Ovary (tissue), 9 donors: Measurements from ENCODE around the gene RNF14. TPM values are rescaled to one million over a fixed set of nuclear protein-coding genes. Genes with fewer than 3 reads are reported as not detected.
A peak's percentile ranks its signal among the peaks of the same experiment; 100 is the strongest.

Experiments used
- DNase-seq, 5 donors: peaks; one replicate each; pipeline ENCODE4 v3.0.0-alpha.2; 2019 to 2020
- H3K27ac ChIP-seq, 2 donors: fragments of 200-600 bp; one replicate each; pipeline versions ENCODE4 v1.5.1 to v1.8.0; 2019 to 2022
- H3K27me3 ChIP-seq: fragments of 200-600 bp; one replicate; pipeline ENCODE4 v1.8.0; 2022
- H3K36me3 ChIP-seq: fragments of 200-600 bp; sonication (generic); one replicate; pipeline ENCODE4 v1.5.1; 2019
- H3K4me1 ChIP-seq: one replicate; pipeline ENCODE4 v1.8.1; 2013; ENCODE audit warnings: mild to moderate bottlenecking, moderate library complexity; ENCODE audit not compliant: insufficient read depth
- H3K4me3 ChIP-seq: fragments of 200-600 bp; sonication (generic); one replicate; pipeline ENCODE4 v1.5.1; 2017
- H3K9me3 ChIP-seq, 2 donors: fragments of 200-600 bp in 1 of 2; sonication (generic) in 1 of 2; one replicate each; pipeline versions ENCODE4 v1.5.1 to v1.8.1; 2013 to 2019; ENCODE audit warnings: mild to moderate bottlenecking in 1 of 2, moderate library complexity in 1 of 2
- CTCF ChIP-seq, 3 donors: fragments of 450-650 bp in 2 of 3; fragments of 200-600 bp in 1 of 3; IDR thresholded peaks; one replicate each; pipeline versions ENCODE4 v1.5.1 to v1.8.0; 2016 to 2022; ENCODE audit warnings: antibody characterized with exemption in 3 of 3, mild to moderate bottlenecking in 1 of 3
- EP300 ChIP-seq: sonication (generic); formaldehyde crosslinking; IDR thresholded peaks from one replicate; pipeline ENCODE4 v1.6.1; 2017; ENCODE audit warnings: antibody characterized with exemption
- POLR2A ChIP-seq: fragments of 450-650 bp; IDR thresholded peaks from one replicate; pipeline ENCODE4 v1.6.1; 2017; ENCODE audit warnings: antibody characterized with exemption, mild to moderate bottlenecking, moderate library complexity
- WGBS, 3 donors: extraction: QIAGEN DNeasy Blood & Tissue Kit in 1 of 3; methylation state at CpG; one replicate each; pipeline versions ENCODE4 v1.1.5 to v1.1.7; 2013 to 2017; 5-methylcytosine and 5-hydroxymethylcytosine counted together
- intact Hi-C, 4 donors: fragments of 100-400 bp; cut with DNase I; formaldehyde crosslinking; loops; one replicate each; pipeline versions ENCODE4 v1.11.0 to v1.15.1; 2022 to 2023
- polyA plus RNA-seq, 2 donors: library from polyadenylated mRNA; stranded (reverse); fragments of 200-250 nt in 1 of 2; fragments of 350-450 nt in 1 of 2; fragmentation: Illumina TruSeq in 1 of 2; extraction: RNeasy Lipid Tissue Mini Kit (QIAGEN cat#74804) in 1 of 2; gene quantifications; one replicate each; pipeline ENCODE4 v1.2.3, GENCODE V29; 2013 to 2014
- total RNA-seq, 7 donors: library from RNA; depleted of rRNA in 2 of 7; stranded (reverse); fragments of >200 nt in 2 of 7; fragmentation: NEBNext Ultra II Directional in 3 of 7; extraction: Animal tissue kit (Norgen Biotek cat#: 25700) in 3 of 7; gene quantifications; one replicate each; pipeline versions ENCODE4 v1.1.0 to v1.2.4, GENCODE V29; 2016 to 2023
- donor health status: DM: no; HTN: no; CAD: no; lungs with moderate emphysema.
- donor health status: DM: no; HTN: no; CAD: no.
- donor health status: Bipolar disorder and iron deficiency.
- donor health status: DM: yes; HTN: yes; CAD: no.
- donor health status: DM: no; HTN: no; CAD: no.
- donor health status: DM: yes; HTN: yes; CAD: no.

The RNF14 gene
- total and polyA plus RNA-seq, 9 donors: 26.0 to 74.9 (median 42.6) TPM

GRCh38 chr5:142012186-142012785, 43.4 kb downstream of the RNF14 start:
- WGBS, 3 donors: 6 to 7% (median 7%) methylated on average over 18 of the region's 18 CpGs
- H3K4me1 ChIP-seq: no peaks in the 10 kb centered on the region
- intact Hi-C loops: loop anchor here in 2 of 4 donors (5.0 to 10.0 kb wide), 3 partner anchors 93 to 133 kb away; partner anchors contain the start of gene NDFIP1 (in 2 of the 2)
- H3K4me3 ChIP-seq: peak overlapping the region; percentile 78
- no peaks in the 10 kb centered on the region for H3K9me3 ChIP-seq
- DNase-seq: peak; percentile 41 to 65 (median 50)
- H3K27ac ChIP-seq: peak overlapping the region; percentile 76 to 91
- no peaks in the 10 kb centered on the region for H3K36me3 ChIP-seq
- H3K27me3 ChIP-seq: no peaks in the 10 kb centered on the region
- TF ChIP-seq EP300: no peak
- no peak for TF ChIP-seq CTCF (IDR thresholded peaks at IDR 0.05)
- TF ChIP-seq POLR2A: no peak

GRCh38 chr5:142012792-142013388, 44.0 kb downstream of the RNF14 start, which contains the start of gene GNPDA1:
Gene GNPDA1 (minus strand): TSS chr5:142013027. CDS start chr5:142012035, 992 bp downstream.
- Histone ChIP-seq H3K27me3 (no peaks in the 10 kb centered on the region), H3K36me3 (no peaks in the 10 kb centered on the region), H3K4me1 (no peaks in the 10 kb centered on the region), H3K4me3 (peak within 1 kb of the TSS; percentile 78), H3K9me3 (no peaks in the 10 kb centered on the region), H3K27ac (peak within 1 kb of the TSS; percentile 76 to 91)
- WGBS, 3 donors: 0 to 1% (median 0%) methylated on average over 20 to 58 of the region's 58 CpGs
- intact Hi-C loops: loop anchor here in 2 of 4 donors (5.0 to 10.0 kb wide), 3 partner anchors 92 to 132 kb away; partner anchors contain the start of gene NDFIP1 (in 2 of the 2)
- TF ChIP-seq EP300 (no peak), CTCF (IDR thresholded peaks at IDR 0.05) (peak in 2 of 3 donors; percentile 32 to 54), POLR2A (peak; percentile 52)
- DNase-seq: peak; percentile 80 to 90 (median 84)

- Histone ChIP-seq H3K27ac (no peak overlapping the region), H3K36me3 (no peaks in the 10 kb centered on the region), H3K4me3 (no peak overlapping the region), H3K4me1 (no peaks in the 10 kb centered on the region), H3K9me3 (no peaks in the 10 kb centered on the region), H3K27me3 (no peaks in the 10 kb centered on the region)
- DNase-seq: peak in 3 of 5 donors; percentile 27 to 47 (median 41)
- intact Hi-C loops: loop anchor here in 2 of 4 donors (5.0 to 10.0 kb wide), 3 partner anchors 91 to 131 kb away; partner anchors contain the start of gene NDFIP1 (in 2 of the 2)
- TF ChIP-seq EP300 (no peak), POLR2A (no peak), CTCF (IDR thresholded peaks at IDR 0.05) (no peak)
- 82 to 83% (median 83%) methylated on average over 16 of the region's 16 CpGs for WGBS, 3 donors
Observed at GRCh38 chr5:142013734-142014521, 45.0 kb downstream of the RNF14 start.

- no peak for TF ChIP-seq EP300
- no peak for TF ChIP-seq POLR2A
- peak; percentile 20 to 37 (median 26) for TF ChIP-seq CTCF (IDR thresholded peaks at IDR 0.05)
- intact Hi-C loops: loop anchor here in 2 of 4 donors (5.0 to 10.0 kb wide), 3 partner anchors 90 to 130 kb away; partner anchors contain the start of gene NDFIP1 (in 2 of the 2)
- H3K4me1 ChIP-seq: no peaks in the 10 kb centered on the region
- H3K4me3 ChIP-seq: no peak overlapping the region
- DNase-seq: peak in 1 of 5 donors; percentile 20
- WGBS, 3 donors: 57 to 64% (median 63%) methylated on average over 7 of the region's 7 CpGs
- H3K27ac ChIP-seq: no peak overlapping the region
- no peaks in the 10 kb centered on the region for H3K27me3 ChIP-seq
- no peaks in the 10 kb centered on the region for H3K9me3 ChIP-seq
- no peaks in the 10 kb centered on the region for H3K36me3 ChIP-seq
Observed at GRCh38 chr5:142014911-142015584, 46.1 kb downstream of the RNF14 start.
